Measurements from ENCODE around the gene SPSB4.

DNA sequence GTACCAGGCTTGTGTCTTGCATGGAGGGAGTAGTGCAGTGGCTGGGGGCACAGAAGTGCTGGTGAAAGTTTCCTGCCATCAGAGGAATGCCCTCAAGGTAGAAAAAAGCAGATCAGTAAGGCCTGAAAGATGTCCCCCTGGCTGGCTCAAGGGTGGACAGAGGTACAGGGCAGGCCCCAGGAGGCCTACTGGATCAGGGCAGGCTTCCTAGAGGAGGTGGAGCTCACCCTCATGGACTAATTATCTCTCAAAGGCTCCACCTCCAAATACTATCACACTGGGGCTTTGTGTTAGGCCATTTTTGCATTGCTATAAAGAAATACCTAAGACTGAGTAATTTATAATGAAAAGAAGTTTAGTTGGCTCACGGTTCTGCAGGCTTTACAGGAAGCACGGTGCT, 7.8 kb downstream of the SPSB4 start:
- TF ChIP-seq, protein P1, sequence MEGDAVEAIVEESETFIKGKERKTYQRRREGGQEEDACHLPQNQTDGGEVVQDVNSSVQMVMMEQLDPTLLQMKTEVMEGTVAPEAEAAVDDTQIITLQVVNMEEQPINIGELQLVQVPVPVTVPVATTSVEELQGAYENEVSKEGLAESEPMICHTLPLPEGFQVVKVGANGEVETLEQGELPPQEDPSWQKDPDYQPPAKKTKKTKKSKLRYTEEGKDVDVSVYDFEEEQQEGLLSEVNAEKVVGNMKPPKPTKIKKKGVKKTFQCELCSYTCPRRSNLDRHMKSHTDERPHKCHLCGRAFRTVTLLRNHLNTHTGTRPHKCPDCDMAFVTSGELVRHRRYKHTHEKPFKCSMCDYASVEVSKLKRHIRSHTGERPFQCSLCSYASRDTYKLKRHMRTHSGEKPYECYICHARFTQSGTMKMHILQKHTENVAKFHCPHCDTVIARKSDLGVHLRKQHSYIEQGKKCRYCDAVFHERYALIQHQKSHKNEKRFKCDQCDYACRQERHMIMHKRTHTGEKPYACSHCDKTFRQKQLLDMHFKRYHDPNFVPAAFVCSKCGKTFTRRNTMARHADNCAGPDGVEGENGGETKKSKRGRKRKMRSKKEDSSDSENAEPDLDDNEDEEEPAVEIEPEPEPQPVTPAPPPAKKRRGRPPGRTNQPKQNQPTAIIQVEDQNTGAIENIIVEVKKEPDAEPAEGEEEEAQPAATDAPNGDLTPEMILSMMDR (IDR thresholded peaks at IDR 0.05) = no peak
- TF ChIP-seq POLR2AphosphoS5 (IDR thresholded peaks at IDR 0.05; ENCODE audit: insufficient read depth in 1 of 2, low read depth in 1 of 2) = no peak
- no peak for TF ChIP-seq POLR2A (IDR thresholded peaks at IDR 0.05)

All from vagina (tissue), 2 donors.